GM23338 (cell line): ENCODE results near the gene PRELID3B.

Source experiments
- CTCF ChIP-seq, 2 experiments: fragments of 200-600 bp in 1 of 2; sonication (generic) in 1 of 2; conservative IDR thresholded peaks; 2 replicates each; pipeline versions ENCODE4 v1.5.1 to v1.6.1; 2016 to 2017; ENCODE audit warnings: antibody characterized with exemption in 2 of 2, low read depth in 2 of 2, mild to moderate bottlenecking in 2 of 2, moderate library complexity in 1 of 2
- ETS1 ChIP-seq: IDR thresholded peaks from 2 replicates; pipeline ENCODE4 v1.6.1; 2016; ENCODE audit warnings: antibody characterized with exemption
- EZH2 ChIP-seq: fragments of 200-600 bp; sonication (generic); IDR thresholded peaks from one replicate; pipeline ENCODE4 v1.8.0; 2017; ENCODE audit warnings: antibody characterized with exemption, mild to moderate bottlenecking, low read depth; ENCODE audit not compliant: unreplicated experiment
- JUNB ChIP-seq: IDR thresholded peaks from one replicate; pipeline ENCODE4 v1.6.1; 2016; ENCODE audit warnings: antibody characterized with exemption; ENCODE audit not compliant: unreplicated experiment
- POLR2AphosphoS5 ChIP-seq: IDR thresholded peaks from 2 replicates; pipeline ENCODE4 v1.6.1; 2016; ENCODE audit warnings: antibody characterized with exemption, low read depth
- REST ChIP-seq: IDR thresholded peaks from one replicate; pipeline ENCODE4 v1.6.1; 2018; ENCODE audit warnings: antibody characterized with exemption; ENCODE audit not compliant: unreplicated experiment

- no peak for TF ChIP-seq CTCF (conservative IDR thresholded peaks at IDR 0.05; ENCODE audit: low read depth in 2 of 2)
- no peak for TF ChIP-seq POLR2AphosphoS5
- no peak for TF ChIP-seq REST
- no peak for TF ChIP-seq ETS1
- TF ChIP-seq EZH2 = no peak
- no peak for TF ChIP-seq JUNB
Measured at GRCh38 chr20:59004763-59005522, 37.6 kb downstream of the PRELID3B start.
